ENCODE results near the gene SLX9.

Gene SLX9

DNA sequence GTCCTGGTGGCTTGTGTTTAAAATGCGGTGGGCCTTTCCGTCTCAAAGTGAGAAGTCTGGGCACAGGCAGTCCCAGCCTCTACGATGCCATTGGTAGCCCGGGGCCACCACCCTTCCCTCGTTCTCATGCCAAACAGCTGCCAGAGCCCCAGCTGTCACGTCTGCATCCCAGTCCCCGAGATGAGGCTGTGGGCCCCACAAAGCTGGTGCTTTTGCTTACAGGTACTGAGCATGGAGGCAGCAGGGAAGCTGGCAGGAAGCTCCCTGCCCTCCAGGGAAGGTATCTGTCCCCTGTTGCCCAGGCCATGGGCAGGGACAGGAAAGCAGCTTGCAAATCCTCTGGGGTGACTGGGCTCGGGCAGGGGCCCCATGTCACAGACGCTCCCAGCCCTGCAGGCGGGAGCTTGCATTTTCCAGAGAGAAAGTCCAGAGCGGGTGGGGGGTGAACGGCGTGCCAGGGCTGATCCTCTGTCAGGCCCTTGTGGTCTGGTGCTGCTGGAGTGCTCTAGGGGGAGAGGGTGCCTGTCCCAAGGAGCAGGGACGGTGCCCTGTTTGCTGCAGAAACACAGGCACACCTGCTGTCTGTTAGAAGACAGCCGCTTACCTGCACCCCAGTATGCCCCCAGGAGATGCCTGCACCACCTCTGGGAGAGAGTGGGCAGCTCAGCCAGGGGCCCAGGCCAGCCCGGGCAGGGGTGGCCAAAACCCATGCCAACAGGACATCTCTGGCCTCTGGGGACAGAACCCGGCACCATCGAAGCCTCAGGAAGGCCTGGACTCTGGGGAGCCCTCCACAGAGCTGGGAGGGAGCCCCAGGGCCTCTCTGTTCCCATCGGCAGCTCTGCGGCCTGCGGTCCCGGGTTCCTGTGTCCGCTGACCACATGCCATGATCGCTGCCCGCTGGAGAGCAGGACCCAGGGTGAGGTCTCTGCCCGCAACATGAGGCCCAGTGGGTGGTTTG lies 45.9 kb downstream of the SLX9 start:
- no peaks in the 10 kb centered on the region for H3K27me3 ChIP-seq (ENCODE audit: control insufficient read depth, insufficient read depth, low read length)
- H3K4me3 ChIP-seq (ENCODE audit: low read length) = no peak overlapping the region
- no peaks in the 10 kb centered on the region for H3K9me3 ChIP-seq (ENCODE audit: control insufficient read depth, low read length)
- H3K4me1 ChIP-seq (ENCODE audit: control insufficient read depth, insufficient read depth, low read length) = peaks cover 6% of the 10 kb centered on the region
- H3K36me3 ChIP-seq (ENCODE audit: control insufficient read depth, insufficient read depth, low read length) = no peaks in the 10 kb centered on the region
- H3K9ac ChIP-seq (ENCODE audit: low read length) = no peak overlapping the region

DNA sequence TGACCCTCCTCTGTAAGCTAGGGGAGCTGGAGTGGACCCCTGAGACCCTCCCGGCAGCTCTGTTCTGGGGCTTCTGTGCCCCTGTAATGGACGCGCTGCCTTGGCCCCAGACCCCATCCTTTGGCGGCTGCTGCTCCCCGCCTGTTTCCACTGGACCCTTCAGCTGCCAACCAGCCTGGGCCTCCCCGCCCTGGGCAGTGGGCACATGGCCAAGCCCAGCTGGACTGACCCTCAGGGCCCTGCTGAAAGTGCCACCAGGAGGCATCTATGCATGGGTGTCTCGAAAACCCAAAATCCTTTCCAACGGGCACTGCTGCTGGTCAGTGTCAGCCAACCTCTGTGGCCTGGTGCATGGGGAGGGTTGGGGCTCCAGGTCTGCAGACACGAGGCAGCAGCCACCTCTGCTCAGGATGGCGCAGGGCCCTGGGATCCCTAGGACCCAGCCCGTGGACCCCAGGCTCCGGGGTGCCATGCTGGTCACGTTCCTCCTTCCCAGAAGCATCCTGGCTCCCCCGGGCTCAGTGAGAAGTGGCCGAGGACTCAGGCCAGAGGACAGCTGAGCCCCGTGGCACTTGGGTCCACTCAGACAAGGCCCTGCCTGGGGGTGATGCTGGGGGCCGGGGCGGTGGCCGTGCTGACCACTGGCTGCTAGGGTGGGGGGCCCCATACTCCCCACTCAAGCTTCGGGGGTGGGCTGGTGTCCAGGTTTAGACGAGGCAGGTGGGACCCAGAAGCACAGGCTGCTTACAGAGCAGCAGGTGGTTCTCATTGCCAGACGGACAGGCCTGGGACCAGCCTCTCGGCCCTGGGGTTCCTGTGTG lies 46.9 kb downstream of the SLX9 start:
- Histone ChIP-seq H3K4me1 (ENCODE audit: control insufficient read depth, insufficient read depth, low read length) (peaks cover 6% of the 10 kb centered on the region), H3K4me3 (ENCODE audit: low read length) (no peak overlapping the region), H3K9me3 (ENCODE audit: control insufficient read depth, low read length) (no peaks in the 10 kb centered on the region), H3K27me3 (ENCODE audit: control insufficient read depth, insufficient read depth, low read length) (no peaks in the 10 kb centered on the region), H3K9ac (ENCODE audit: low read length) (no peak overlapping the region), H3K36me3 (ENCODE audit: control insufficient read depth, insufficient read depth, low read length) (no peaks in the 10 kb centered on the region)

DNA sequence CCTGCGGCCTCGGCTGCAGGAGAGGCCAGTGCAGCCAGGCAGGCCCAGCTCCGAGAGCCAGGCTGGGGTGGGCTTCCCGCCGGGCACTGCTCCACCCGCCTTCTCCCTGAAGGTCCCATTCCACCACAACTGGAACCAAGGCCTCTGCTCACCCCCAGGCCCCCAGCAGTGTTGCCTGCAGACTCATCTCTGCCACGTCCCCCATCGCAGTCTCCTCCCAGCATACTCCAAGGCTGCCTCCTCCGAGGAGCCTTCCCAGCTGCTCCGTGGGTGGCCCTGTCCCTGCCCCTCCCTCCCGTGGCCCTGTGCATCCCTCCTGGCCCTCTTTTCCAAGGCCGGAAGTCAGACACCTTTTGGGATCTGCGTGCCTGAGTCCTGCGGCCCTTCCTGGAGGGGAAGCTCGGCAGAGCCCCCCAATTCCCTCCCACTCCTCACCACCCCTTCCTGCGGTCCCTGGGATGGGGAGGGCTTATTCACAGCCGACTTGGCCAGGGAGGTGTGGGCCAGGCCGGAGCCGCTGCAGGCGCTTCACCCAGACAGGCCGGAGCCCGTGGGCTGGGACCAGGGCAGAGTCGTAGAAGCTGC lies 47.6 kb downstream of the SLX9 start:
- Histone ChIP-seq H3K27me3 (ENCODE audit: control insufficient read depth, insufficient read depth, low read length) (no peaks in the 10 kb centered on the region), H3K36me3 (ENCODE audit: control insufficient read depth, insufficient read depth, low read length) (no peaks in the 10 kb centered on the region), H3K9ac (ENCODE audit: low read length) (no peak overlapping the region), H3K9me3 (ENCODE audit: control insufficient read depth, low read length) (no peaks in the 10 kb centered on the region), H3K4me1 (ENCODE audit: control insufficient read depth, insufficient read depth, low read length) (peaks cover 6% of the 10 kb centered on the region), H3K4me3 (ENCODE audit: low read length) (no peak overlapping the region)

DNA sequence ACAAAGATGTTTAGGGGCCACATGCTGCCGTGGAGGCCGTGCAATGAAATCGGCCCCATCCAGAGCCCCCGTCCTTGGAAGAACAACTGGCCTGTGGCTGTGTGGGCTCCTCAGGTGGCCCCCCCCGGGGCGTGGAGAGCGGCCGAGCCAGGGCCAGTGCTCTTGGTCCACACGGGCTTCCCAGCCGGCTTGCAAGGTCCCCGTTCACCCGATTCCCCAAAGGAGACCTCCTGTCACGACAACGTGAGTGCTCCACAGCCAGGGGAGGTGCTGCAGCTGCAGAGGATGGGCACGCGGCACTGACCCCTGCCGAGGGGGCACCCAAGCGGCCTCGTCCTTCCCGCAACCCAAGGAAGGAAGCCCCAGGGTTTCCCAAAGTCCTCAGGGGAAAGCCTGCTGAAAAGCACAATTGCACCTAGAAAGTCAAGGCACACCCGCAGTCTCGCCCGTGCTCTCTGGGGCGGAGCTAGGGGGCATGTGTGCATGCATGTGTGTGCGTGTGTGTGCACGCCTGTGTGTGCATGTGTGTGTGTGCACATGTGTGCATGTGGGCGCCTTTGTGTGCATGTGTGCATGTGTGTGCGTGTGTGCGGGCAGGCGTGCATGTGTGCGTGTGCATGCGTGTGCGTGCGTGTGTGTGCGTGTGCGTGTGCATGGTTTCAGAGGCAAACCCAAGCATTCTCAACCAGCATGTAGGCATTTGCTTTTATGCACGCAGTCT lies 48.2 kb downstream of the SLX9 start:
- Histone ChIP-seq H3K9me3 (ENCODE audit: control insufficient read depth, low read length) (no peaks in the 10 kb centered on the region), H3K4me1 (ENCODE audit: control insufficient read depth, insufficient read depth, low read length) (peaks cover 1% of the 10 kb centered on the region), H3K27me3 (ENCODE audit: control insufficient read depth, insufficient read depth, low read length) (no peaks in the 10 kb centered on the region), H3K9ac (ENCODE audit: low read length) (no peak overlapping the region), H3K36me3 (ENCODE audit: control insufficient read depth, insufficient read depth, low read length) (no peaks in the 10 kb centered on the region), H3K4me3 (ENCODE audit: low read length) (no peak overlapping the region)

DNA sequence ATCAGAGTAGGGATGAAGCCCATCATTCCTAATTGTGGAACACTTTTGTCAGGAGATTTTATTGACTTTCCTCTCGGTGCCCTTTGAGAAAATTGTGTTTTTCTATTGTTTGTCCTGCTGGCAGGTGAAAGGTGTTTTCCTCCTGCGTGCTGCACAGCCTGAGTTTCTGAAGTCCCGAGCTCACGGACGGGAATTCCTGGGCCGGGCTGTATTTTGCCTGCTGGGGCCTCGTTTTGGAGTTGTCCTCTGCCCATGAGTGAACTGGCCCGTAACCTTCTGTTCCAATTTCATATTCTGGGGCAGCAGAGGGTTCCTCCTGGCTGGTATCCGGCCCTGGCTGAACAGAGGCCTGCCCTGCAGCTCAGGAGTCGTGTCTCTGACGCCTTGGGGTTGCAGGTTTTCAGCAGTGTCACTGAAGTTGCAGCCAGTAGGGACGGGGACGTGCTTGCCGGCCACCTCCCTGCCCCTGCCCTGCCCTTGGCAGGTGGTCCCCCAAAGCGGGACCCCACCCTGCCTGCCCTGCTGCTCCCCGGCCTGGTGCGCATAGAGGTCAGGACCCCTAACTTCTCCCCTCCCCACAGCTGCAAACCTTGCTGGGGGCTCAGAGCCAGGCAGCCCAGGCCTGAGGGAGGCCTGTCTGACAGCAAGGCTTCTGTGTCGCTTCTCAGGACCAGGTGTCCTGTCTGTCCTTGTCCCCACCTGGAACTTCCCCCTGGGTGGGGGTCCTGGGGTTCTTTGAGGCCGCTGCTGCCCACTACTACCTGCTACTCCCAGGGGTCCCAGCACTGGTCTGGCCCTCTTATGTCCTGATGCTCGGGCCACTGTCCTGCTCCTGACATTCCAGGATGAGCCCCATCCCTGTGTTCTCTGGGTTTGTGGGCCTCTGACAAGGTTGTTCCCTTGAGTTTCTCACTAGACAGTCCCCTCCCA lies 49.0 kb downstream of the SLX9 start:
- Histone ChIP-seq H3K4me1 (ENCODE audit: control insufficient read depth, insufficient read depth, low read length) (no peaks in the 10 kb centered on the region), H3K9me3 (ENCODE audit: control insufficient read depth, low read length) (no peaks in the 10 kb centered on the region), H3K9ac (ENCODE audit: low read length) (no peak overlapping the region), H3K36me3 (ENCODE audit: control insufficient read depth, insufficient read depth, low read length) (no peaks in the 10 kb centered on the region), H3K27me3 (ENCODE audit: control insufficient read depth, insufficient read depth, low read length) (no peaks in the 10 kb centered on the region), H3K4me3 (ENCODE audit: low read length) (no peak overlapping the region)

DNA sequence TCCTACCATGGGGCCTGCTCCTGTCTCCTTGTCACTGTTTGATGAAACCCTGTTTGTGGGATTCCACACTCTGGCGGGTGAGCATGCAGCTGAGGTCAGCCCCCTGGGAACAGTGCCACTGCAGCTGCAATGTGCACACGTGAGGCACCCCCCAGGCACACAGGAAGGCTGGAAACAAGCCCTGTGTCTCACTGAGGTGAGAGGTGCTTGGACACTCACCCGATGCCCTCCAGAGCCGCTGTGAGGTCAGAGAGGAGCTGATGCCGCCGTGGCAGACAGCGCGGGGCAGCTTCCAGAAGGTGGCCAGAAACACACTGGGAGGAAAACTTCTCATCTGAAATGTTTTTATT lies 49.7 kb downstream of the SLX9 start:
- H3K4me3 ChIP-seq (ENCODE audit: low read length) = no peak overlapping the region
- no peaks in the 10 kb centered on the region for H3K9me3 ChIP-seq (ENCODE audit: control insufficient read depth, low read length)
- H3K9ac ChIP-seq (ENCODE audit: low read length) = no peak overlapping the region
- no peaks in the 10 kb centered on the region for H3K4me1 ChIP-seq (ENCODE audit: control insufficient read depth, insufficient read depth, low read length)
- H3K27me3 ChIP-seq (ENCODE audit: control insufficient read depth, insufficient read depth, low read length) = no peaks in the 10 kb centered on the region
- no peaks in the 10 kb centered on the region for H3K36me3 ChIP-seq (ENCODE audit: control insufficient read depth, insufficient read depth, low read length)

DNA sequence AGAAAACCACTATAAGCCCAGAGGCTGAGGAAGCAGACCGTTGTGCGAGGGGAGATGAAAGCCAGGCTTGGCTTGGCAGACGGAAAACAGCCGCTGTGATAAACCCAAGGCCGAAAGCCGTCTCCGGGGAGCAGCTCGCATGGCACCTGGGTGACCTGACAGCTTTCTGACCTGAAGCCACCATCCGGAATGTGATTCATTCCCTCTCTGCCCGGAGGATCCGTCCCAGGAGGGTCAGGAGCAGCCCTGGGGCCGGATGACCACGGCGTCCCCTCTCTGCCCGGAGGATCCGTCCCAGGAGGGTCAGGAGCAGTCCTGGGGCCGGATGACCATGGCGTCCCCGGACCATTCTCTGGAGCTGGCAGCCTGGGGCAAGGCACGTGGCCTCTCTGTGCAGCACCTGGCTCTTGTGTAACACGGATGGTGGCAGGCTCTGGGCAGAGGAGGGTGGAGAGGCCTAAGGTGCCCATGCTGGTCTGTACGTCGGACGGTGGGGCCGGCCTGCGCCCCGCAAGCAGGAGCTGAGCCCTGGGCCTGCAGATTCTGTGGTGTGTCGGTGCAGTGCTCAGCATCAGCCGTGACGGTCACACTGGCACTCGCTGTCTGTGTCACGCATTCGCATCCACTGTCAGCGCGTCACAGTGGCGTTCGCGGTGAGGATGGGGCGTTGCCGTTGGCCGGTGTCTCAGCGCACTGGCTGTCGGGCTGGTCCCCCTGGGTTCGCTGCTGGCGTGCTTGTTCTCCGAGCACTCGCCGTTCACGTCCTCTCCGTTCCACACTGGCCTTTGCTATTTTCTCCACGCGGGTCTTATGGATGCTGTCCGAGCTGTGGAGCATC lies 50.3 kb downstream of the SLX9 start:
- Histone ChIP-seq H3K36me3 (ENCODE audit: control insufficient read depth, insufficient read depth, low read length) (no peaks in the 10 kb centered on the region), H3K9ac (ENCODE audit: low read length) (no peak overlapping the region), H3K9me3 (ENCODE audit: control insufficient read depth, low read length) (no peaks in the 10 kb centered on the region), H3K27me3 (ENCODE audit: control insufficient read depth, insufficient read depth, low read length) (no peaks in the 10 kb centered on the region), H3K4me3 (ENCODE audit: low read length) (no peak overlapping the region), H3K4me1 (ENCODE audit: control insufficient read depth, insufficient read depth, low read length) (no peaks in the 10 kb centered on the region)

DNA sequence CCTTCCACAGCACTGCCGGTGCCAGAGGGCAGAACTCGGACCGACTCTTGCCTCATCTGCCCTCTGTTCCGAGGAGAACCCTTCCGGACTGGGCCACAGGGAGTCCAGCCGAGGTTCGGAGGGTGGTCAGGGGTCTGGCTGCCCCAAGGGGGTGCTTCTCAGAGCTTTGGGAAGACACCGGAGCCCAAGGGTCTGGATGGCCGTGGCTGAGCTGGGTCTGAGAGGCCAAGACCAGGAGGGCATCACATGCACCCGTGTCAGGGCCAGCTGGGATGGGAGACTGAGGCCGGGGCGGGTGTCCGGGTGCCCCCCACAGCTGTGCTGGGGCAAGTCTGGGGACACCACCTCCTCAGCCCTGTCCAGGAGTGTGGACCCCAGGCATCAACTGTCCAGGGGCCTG lies 51.1 kb downstream of the SLX9 start:
- Histone ChIP-seq H3K9me3 (ENCODE audit: control insufficient read depth, low read length) (no peaks in the 10 kb centered on the region), H3K27me3 (ENCODE audit: control insufficient read depth, insufficient read depth, low read length) (no peaks in the 10 kb centered on the region), H3K4me1 (ENCODE audit: control insufficient read depth, insufficient read depth, low read length) (no peaks in the 10 kb centered on the region), H3K4me3 (ENCODE audit: low read length) (no peak overlapping the region), H3K36me3 (ENCODE audit: control insufficient read depth, insufficient read depth, low read length) (no peaks in the 10 kb centered on the region), H3K9ac (ENCODE audit: low read length) (no peak overlapping the region)

DNA sequence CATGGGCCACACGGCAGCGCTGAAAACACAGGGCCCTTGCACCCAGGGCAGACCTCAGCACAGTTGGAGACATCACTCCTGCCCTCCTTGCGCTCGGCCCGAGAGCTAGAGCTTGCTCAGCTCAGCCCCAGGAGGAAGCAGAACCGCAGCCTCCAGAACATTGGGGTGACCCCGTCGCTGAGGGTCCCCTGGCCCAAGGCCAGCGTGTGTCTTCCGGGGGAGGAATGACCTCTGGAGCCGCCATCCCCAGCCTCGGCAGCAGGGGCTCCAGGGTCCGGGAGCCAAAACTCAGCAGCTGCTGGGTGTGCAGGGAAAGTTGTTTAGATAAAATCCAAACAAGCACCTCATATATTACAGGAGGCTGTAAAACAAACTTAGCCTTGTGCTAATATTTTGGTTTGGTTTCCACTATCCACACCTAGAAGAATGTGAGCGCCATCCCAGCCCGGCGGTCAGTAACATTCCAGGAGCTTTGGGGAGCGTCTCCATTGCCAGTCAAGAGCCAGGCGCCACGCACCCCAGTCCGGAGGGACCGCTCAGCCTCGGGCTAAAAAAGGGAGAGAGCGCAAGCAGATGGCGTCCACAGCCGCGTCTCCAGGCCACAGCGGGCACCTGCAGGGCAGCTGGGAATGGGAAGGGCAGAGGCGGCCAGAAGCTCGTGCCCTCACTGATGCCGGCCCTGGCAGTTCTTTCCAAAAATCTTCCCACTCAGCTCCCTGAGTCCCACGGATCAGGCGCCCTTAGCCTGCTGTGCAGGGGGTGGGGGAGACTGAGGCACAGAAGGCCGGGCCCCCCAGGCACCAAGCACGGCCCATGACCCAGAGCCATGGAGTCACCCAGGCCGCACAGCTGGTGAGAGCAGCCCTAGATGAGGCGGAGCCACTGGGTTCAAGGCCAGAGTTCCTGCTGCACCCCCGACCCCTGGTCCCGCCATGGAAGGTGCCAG lies 52.0 kb downstream of the SLX9 start:
- Histone ChIP-seq H3K9ac (ENCODE audit: low read length) (no peak overlapping the region), H3K4me1 (ENCODE audit: control insufficient read depth, insufficient read depth, low read length) (no peaks in the 10 kb centered on the region), H3K9me3 (ENCODE audit: control insufficient read depth, low read length) (no peaks in the 10 kb centered on the region), H3K4me3 (ENCODE audit: low read length) (no peak overlapping the region), H3K27me3 (ENCODE audit: control insufficient read depth, insufficient read depth, low read length) (no peaks in the 10 kb centered on the region), H3K36me3 (ENCODE audit: control insufficient read depth, insufficient read depth, low read length) (no peaks in the 10 kb centered on the region)

DNA sequence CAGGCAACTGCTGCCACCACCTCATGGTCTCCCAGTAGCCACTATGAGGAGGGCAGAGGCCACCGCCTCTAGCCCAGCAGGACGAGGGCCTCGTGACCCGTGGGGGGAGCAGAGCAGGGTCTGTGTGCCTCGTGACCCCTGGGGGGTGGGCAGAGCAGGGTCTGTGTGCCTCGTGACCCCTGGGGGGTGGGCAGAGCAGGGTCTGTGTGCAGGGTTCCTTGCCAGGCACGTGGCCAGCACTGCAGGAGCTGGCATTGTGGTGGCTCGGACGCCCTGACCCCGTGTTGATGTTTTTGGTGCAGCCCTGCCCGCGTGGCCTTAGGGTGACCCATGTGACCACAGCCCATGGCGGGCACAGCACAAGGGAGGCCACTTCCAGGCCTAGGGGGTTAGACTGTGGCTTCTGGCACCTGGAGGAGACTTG lies 52.8 kb downstream of the SLX9 start:
- no peaks in the 10 kb centered on the region for H3K36me3 ChIP-seq (ENCODE audit: control insufficient read depth, insufficient read depth, low read length)
- no peaks in the 10 kb centered on the region for H3K27me3 ChIP-seq (ENCODE audit: control insufficient read depth, insufficient read depth, low read length)
- no peak overlapping the region for H3K9ac ChIP-seq (ENCODE audit: low read length)
- no peaks in the 10 kb centered on the region for H3K4me1 ChIP-seq (ENCODE audit: control insufficient read depth, insufficient read depth, low read length)
- H3K9me3 ChIP-seq (ENCODE audit: control insufficient read depth, low read length) = no peaks in the 10 kb centered on the region
- no peak overlapping the region for H3K4me3 ChIP-seq (ENCODE audit: low read length)
